CD14-positive monocyte (primary cell): ENCODE results near the gene CAD. TPM values are rescaled to one million over a fixed set of nuclear protein-coding genes. Genes with fewer than 3 reads are reported as not detected.
A peak's percentile ranks its signal among the peaks of the same experiment; 100 is the strongest.

Experiments used
- DNase-seq, 3 donors: peaks; one replicate each; pipeline ENCODE4 v3.0.0-alpha.2; 2011 to 2022
- H2AFZ ChIP-seq: 2 replicates; pipeline ENCODE4 v1.6.0; 2012; ENCODE audit warnings: mild to moderate bottlenecking, low read depth, low read length, inconsistent platforms; ENCODE audit not compliant: insufficient read depth, poor library complexity, severe bottlenecking
- H3K27ac ChIP-seq, 2 donors: 1 replicate in 1 of 2; 2 replicates in 1 of 2; pipeline ENCODE4 v1.5.1; 2012 to 2013; ENCODE audit warnings: low read length in 2 of 2, control low read depth in 1 of 2, inconsistent platforms in 1 of 2, low read depth in 1 of 2, mild to moderate bottlenecking in 1 of 2
- H3K27me3 ChIP-seq, 2 donors: one replicate each; pipeline versions ENCODE4 v1.6.0 to v1.6.1; 2011 to 2013; ENCODE audit warnings: low read length in 2 of 2; ENCODE audit not compliant: control insufficient read depth in 2 of 2, insufficient read depth in 2 of 2
- H3K36me3 ChIP-seq, 2 donors: replicated peaks in 1 of 2; 1 replicate in 1 of 2; 2 replicates in 1 of 2; pipeline versions ENCODE4 v1.5.1 to v1.6.1; 2012 to 2013; ENCODE audit warnings: low read length in 2 of 2, control low read depth in 1 of 2, inconsistent platforms in 1 of 2, mild to moderate bottlenecking in 1 of 2; ENCODE audit not compliant: insufficient read depth in 2 of 2, control insufficient read depth in 1 of 2
- H3K4me1 ChIP-seq, 2 donors: 1 replicate in 1 of 2; 2 replicates in 1 of 2; pipeline versions ENCODE4 v1.5.1 to v1.6.1; 2012 to 2013; ENCODE audit warnings: low read length in 2 of 2, control low read depth in 1 of 2, inconsistent platforms in 1 of 2, mild to moderate bottlenecking in 1 of 2, moderate library complexity in 1 of 2; ENCODE audit not compliant: insufficient read depth in 2 of 2, control insufficient read depth in 1 of 2
- H3K4me2 ChIP-seq: replicated peaks from 2 replicates; pipeline ENCODE3; 2012; ENCODE audit warnings: low read length, moderate library complexity, mild to moderate bottlenecking; ENCODE audit not compliant: poor library complexity, severe bottlenecking; ENCODE audit errors: extremely low read depth
- H3K4me3 ChIP-seq, 3 experiments: fragments of 200-600 bp in 1 of 3; sonication (generic) in 1 of 3; replicated peaks in 1 of 3; 1 replicate in 2 of 3; 2 replicates in 1 of 3; pipeline ENCODE4 v1.5.1; 2011 to 2013; ENCODE audit warnings: low read length in 3 of 3, mild to moderate bottlenecking in 3 of 3, control low read depth in 2 of 3, low read depth in 2 of 3, inconsistent platforms in 1 of 3, moderate library complexity in 1 of 3
- H3K79me2 ChIP-seq: 2 replicates; pipeline ENCODE4 v1.6.0; 2012; ENCODE audit warnings: mild to moderate bottlenecking, control low read depth, inconsistent platforms, low read length, moderate library complexity; ENCODE audit not compliant: insufficient read depth
- H3K9ac ChIP-seq: 2 replicates; pipeline ENCODE4 v1.6.0; 2017; ENCODE audit warnings: low read length, mild to moderate bottlenecking; ENCODE audit not compliant: insufficient read depth, poor library complexity, severe bottlenecking
- H3K9me3 ChIP-seq, 2 donors: replicated peaks in 1 of 2; 1 replicate in 1 of 2; 2 replicates in 1 of 2; pipeline versions ENCODE4 v1.5.1 to v1.6.1; 2012 to 2013; ENCODE audit warnings: low read length in 2 of 2, control low read depth in 1 of 2; ENCODE audit not compliant: control insufficient read depth in 1 of 2, insufficient read depth in 1 of 2
- H4K20me1 ChIP-seq: 2 replicates; pipeline ENCODE4 v1.6.0; 2012; ENCODE audit warnings: mild to moderate bottlenecking, low read length, control low read depth, moderate library complexity; ENCODE audit not compliant: insufficient read depth
- H3K27ac Mint-ChIP-seq, 7 donors: one replicate each; pipeline ENCODE4 v1.8.0; 2020; ENCODE audit warnings: mild to moderate bottlenecking in 7 of 7, mixed read lengths in 7 of 7, moderate library complexity in 6 of 7, inconsistent platforms in 2 of 7
- H3K27me3 Mint-ChIP-seq, 3 donors: one replicate each; pipeline ENCODE4 v1.8.0; 2021 to 2022; ENCODE audit warnings: low read depth in 3 of 3, mild to moderate bottlenecking in 3 of 3, mixed read lengths in 3 of 3, moderate library complexity in 3 of 3, inconsistent platforms in 1 of 3
- H3K36me3 Mint-ChIP-seq, 2 donors: one replicate each; pipeline ENCODE4 v1.8.0; 2020; ENCODE audit warnings: mixed read lengths in 2 of 2, inconsistent platforms in 1 of 2, mild to moderate bottlenecking in 1 of 2
- H3K4me1 Mint-ChIP-seq: one replicate; pipeline ENCODE4 v1.8.0; 2020; ENCODE audit warnings: mild to moderate bottlenecking, mixed read lengths
- H3K4me3 Mint-ChIP-seq, 2 donors: one replicate each; pipeline ENCODE4 v1.8.0; 2020; ENCODE audit warnings: mild to moderate bottlenecking in 2 of 2, mixed read lengths in 2 of 2, moderate library complexity in 1 of 2
- H3K9me3 Mint-ChIP-seq, 7 donors: one replicate each; pipeline ENCODE4 v1.8.0; 2020 to 2022; ENCODE audit warnings: mixed read lengths in 7 of 7, mild to moderate bottlenecking in 6 of 7, moderate library complexity in 6 of 7, inconsistent platforms in 2 of 7
- CTCF ChIP-seq: fragments of 200-600 bp; IDR thresholded peaks from one replicate; pipeline ENCODE4 v1.8.0; 2022; ENCODE audit warnings: antibody characterized with exemption, mild to moderate bottlenecking
- WGBS: methylation state at CpG from one replicate; pipeline ENCODE4 v1.1.5; 2013; ENCODE audit warnings: missing lambda C conversion rate; ENCODE audit not compliant: insufficient coverage; 5-methylcytosine and 5-hydroxymethylcytosine counted together
- intact Hi-C, 2 donors: fragments of 100-400 bp; cut with micrococcal nuclease; formaldehyde crosslinking; loops; one replicate each; pipeline versions ENCODE4 v1.15.0 to v1.15.1; 2023
- polyA plus RNA-seq, 3 donors: library from polyadenylated mRNA; depleted of rRNA in 1 of 3; unstranded in 2 of 3; stranded (reverse) in 1 of 3; fragments of 300-500 nt in 2 of 3; fragments of >200 nt in 1 of 3; fragmentation: Illumina TruSeq in 2 of 3; gene quantifications; 1 replicate in 2 of 3; 2 replicates in 1 of 3; pipeline ENCODE4 v1.2.3, GENCODE V29; 2012 to 2021

The CAD gene
- polyA plus RNA-seq, 3 donors: 0.71 to 17.3 (median 1.7) TPM

DNA sequence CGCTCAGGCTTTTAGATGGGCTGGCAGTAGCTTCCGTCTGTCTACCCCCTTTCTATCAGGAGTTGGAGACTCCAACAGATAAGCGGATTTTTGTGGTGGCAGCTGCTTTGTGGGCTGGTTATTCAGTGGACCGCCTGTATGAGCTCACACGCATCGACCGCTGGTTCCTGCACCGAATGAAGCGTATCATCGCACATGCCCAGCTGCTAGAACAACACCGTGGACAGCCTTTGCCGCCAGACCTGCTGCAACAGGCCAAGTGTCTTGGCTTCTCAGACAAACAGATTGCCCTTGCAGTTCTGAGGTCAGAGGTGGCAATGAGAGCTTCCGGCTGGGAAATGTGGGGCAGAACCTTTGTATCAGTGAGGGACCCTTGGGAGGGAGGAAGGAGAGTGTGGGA lies 14.8 kb downstream of the CAD start:
- no peak overlapping the region for H3K27ac ChIP-seq
- H4K20me1 ChIP-seq: no peaks in the 10 kb centered on the region
- DNase-seq: no peak
- no peak overlapping the region for H3K27ac Mint-ChIP-seq
- H3K36me3 Mint-ChIP-seq: peaks cover 82 to 98% of the 10 kb centered on the region in 2 donors
- peaks cover 0 to 2% (median 0%) of the 10 kb centered on the region in 3 donors for H3K27me3 Mint-ChIP-seq
- 98% methylated on average over 12 of the region's 13 CpGs for WGBS
- no peaks in the 10 kb centered on the region for H3K27me3 ChIP-seq
- no peaks in the 10 kb centered on the region for H3K9me3 Mint-ChIP-seq
- no peak overlapping the region for H3K4me3 Mint-ChIP-seq
- no peak for TF ChIP-seq CTCF
- H3K79me2 ChIP-seq: no peaks in the 10 kb centered on the region
- no peaks in the 10 kb centered on the region for H3K9me3 ChIP-seq
- no peak overlapping the region for H3K4me2 ChIP-seq
- intact Hi-C loops: no loop called here
- H3K4me1 ChIP-seq: no peaks in the 10 kb centered on the region
- H3K36me3 ChIP-seq: peaks cover 68 to 98% of the 10 kb centered on the region in 2 donors
- H2AFZ ChIP-seq: no peak overlapping the region
- H3K9ac ChIP-seq: no peak overlapping the region
- no peaks in the 10 kb centered on the region for H3K4me1 Mint-ChIP-seq
- H3K4me3 ChIP-seq: no peak overlapping the region

GRCh38 chr2:27233341-27233740 lies 16.2 kb downstream of the CAD start:
- H3K4me3 Mint-ChIP-seq: no peak overlapping the region
- no peak overlapping the region for H3K4me3 ChIP-seq
- H3K9me3 Mint-ChIP-seq: no peaks in the 10 kb centered on the region
- TF ChIP-seq CTCF: no peak
- H3K4me2 ChIP-seq: no peak overlapping the region
- no peaks in the 10 kb centered on the region for H3K4me1 Mint-ChIP-seq
- H3K9me3 ChIP-seq: no peaks in the 10 kb centered on the region
- H3K36me3 Mint-ChIP-seq: peaks cover 82 to 98% of the 10 kb centered on the region in 2 donors
- peaks cover 0 to 2% (median 1%) of the 10 kb centered on the region in 3 donors for H3K27me3 Mint-ChIP-seq
- no peak overlapping the region for H3K27ac ChIP-seq
- H3K9ac ChIP-seq: no peak overlapping the region
- no peaks in the 10 kb centered on the region for H3K79me2 ChIP-seq
- H4K20me1 ChIP-seq: no peaks in the 10 kb centered on the region
- intact Hi-C loops: no loop called here
- H3K27ac Mint-ChIP-seq: peak overlapping the region in 1 of 7 donors; percentile 47
- H3K4me1 ChIP-seq: no peaks in the 10 kb centered on the region
- no peak for DNase-seq
- WGBS: 95% methylated on average over 14 of the region's 14 CpGs
- peaks cover 72 to 98% of the 10 kb centered on the region in 2 donors for H3K36me3 ChIP-seq
- no peak overlapping the region for H2AFZ ChIP-seq
- no peaks in the 10 kb centered on the region for H3K27me3 ChIP-seq
